Measurements from ENCODE around the gene KDM2A.

The KDM2A gene

DNA sequence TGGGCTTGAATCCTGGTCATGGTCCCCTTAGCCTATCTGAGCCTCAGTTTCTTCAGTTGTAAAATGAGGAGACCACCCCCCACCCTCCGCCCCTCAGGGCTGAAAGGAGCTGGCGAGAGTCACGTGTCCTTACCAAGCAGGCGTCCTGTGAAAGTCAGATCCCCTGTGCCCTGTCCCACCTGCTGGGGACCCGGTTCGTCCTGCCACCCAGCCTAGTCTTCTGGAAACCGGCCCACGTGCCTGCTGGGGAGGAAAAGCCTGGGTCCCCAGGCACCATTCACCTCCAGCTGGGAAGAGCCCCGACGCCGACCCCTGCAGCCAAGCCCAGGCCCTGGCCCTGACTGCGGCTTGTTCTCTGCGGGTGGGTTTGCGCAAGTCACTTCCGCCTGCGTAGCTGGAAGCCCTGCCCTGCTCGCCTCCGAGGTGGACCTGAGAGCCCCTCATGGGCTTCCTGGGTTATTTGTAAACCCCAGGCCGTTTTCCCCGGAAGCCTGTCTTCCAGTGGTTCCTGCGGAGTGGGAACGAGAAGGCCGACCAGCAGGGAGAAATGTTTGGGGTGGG lies 183.6 kb downstream of the KDM2A start:
- no peak for DNase-seq (ENCODE audit: low read depth)

DNA sequence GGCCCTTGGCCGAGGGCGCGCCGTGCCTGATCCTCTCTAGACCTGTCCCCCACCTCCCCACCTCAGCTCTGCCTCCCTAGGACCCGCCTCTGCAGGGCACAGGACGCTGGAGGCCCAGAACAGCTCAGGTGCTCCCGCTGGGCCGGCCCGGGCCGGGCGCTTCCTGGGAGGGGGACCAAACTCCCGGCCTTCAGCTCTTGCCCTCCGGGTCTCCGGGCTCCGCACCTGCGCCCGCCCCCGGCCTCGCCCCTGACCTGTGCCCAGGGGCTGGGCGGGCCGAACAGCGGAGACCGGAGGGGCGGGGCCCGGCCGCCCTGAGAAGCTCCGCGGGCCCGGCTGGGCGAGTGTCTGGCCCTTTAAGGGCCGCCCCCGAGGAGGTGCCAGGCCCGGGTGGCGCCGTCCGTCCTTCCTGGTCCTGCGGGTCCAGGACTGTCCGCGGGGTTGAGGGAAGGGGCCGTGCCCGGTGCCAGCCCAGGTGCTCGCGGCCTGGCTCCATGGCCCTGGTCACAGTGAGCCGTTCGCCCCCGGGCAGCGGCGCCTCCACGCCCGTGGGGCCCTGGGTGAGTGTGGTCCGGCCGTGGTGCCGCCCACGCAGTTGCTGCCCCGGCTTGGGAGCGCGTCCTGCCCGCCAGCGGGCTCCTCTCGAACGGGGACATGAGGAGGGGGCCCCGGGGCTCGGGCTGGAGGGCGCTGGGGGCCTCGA lies 184.2 kb downstream of the KDM2A start, which contains the start of gene SSH3:
SSH3 (plus strand) TSS at position 399 of the 703 bp plus-strand sequence; CDS start at position 495, 96 bp downstream.
- no peak for DNase-seq (ENCODE audit: low read depth)

DNA sequence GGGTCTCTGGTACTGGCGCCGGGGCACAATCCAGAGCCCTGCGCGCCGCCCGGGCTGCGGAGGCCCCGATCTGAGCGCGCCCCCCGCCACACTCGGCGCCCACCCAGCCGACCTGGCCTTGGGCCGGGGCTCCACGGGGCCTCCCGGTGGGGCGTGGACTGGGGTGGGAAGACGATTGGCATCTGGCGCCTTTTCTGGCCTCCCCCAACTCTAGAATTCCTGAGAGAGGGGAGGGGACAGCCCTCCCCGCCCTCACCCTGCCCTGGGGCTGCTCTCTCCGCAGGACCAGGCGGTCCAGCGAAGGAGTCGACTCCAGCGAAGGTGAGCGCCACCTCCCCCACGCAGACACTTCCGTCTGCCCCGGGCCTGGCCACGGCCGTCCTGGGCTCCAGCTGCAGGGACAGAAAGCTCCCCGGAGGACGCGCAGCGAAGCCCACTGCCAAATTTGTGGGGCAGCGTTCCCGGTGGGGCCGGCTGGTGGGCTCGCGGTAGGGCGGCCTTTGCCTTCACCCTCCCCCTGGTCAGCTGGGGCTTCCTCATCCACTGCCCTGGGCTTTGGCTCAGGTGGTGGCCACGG lies 184.9 kb downstream of the KDM2A start:
- no peak for DNase-seq (ENCODE audit: low read depth)

DNA sequence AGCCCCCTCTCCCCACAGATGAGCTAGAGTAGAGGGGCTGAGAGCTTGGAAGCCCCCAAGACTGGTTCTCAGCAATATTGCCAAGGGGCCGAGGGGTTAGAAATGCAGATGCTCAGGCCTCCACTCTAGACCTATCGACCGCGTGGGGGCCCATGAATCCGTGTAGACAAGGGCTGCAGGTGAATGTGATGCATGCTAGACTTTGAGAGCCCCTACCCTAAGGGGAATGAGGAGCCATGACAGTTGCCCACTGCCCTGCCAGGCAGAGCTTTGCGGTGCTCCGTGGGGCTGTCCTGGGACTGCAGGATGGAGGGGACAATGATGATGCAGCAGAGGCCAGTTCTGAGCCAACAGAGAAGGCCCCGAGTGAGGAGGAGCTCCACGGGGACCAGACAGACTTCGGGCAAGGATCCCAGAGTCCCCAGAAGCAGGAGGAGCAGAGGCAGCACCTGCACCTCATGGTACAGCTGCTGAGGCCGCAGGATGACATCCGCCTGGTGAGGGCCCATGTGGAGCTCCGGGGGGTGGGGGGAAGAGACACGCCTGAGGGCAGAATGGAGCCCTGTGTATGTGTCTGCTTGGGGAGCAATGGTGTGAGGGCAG lies 185.5 kb downstream of the KDM2A start:
- no peak for DNase-seq (ENCODE audit: low read depth)

DNA sequence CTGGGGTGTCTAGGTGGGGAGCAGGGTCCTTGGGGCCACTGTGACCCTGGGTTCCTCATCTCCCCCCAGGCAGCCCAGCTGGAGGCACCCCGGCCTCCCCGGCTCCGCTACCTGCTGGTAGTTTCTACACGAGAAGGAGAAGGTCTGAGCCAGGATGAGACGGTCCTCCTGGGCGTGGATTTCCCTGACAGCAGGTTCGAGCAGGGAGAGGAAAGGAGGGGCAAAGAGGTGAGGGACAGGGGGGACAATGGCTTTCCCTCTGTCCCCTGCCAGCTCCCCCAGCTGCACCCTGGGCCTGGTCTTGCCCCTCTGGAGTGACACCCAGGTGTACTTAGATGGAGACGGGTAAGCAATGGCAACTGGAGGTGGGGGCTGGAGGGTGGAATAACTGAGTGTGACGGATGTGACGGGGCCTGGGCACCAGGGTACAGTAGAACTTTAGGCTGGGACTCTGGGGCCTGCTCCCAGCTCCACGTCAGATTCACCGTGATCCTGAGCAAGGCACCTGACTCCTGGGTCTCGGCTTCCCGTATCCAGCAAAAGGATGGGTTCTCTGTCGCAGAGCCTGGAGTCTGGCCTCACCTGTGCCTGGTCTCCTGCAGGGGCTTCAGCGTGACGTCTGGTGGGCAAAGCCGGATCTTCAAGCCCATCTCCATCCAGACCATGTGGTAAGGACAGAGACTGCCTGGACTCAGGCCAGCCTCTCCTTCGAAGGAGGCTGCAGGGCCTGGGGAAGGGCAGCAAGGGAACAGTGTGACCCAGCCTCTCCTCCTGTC lies 187.9 kb downstream of the KDM2A start:
- no peak for DNase-seq (ENCODE audit: low read depth)

DNA sequence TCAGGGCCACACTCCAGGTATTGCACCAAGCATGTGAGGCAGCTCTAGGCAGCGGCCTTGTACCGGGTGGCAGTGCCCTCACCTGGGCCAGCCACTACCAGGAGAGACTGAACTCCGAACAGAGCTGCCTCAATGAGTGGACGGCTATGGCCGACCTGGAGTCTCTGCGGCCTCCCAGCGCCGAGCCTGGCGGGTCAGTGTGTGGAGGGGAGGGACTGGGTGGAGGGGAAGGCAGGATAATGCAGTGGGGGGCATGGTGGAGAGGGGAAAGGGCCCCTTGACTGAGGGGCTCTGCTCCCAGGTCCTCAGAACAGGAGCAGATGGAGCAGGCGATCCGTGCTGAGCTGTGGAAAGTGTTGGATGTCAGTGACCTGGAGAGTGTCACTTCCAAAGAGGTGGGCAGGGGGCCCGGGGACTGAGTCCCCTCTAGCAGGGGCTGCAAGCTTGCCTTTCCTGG lies 188.5 kb downstream of the KDM2A start:
- DNase-seq (ENCODE audit: low read depth): no peak
